ENCODE data around the gene CHKB.
"Not testable (repeated sequence)": the region's sequence is repeated elsewhere in the genome, so short reads cannot be mapped to it uniquely, and the experiment has no call there.

The CHKB gene

DNA sequence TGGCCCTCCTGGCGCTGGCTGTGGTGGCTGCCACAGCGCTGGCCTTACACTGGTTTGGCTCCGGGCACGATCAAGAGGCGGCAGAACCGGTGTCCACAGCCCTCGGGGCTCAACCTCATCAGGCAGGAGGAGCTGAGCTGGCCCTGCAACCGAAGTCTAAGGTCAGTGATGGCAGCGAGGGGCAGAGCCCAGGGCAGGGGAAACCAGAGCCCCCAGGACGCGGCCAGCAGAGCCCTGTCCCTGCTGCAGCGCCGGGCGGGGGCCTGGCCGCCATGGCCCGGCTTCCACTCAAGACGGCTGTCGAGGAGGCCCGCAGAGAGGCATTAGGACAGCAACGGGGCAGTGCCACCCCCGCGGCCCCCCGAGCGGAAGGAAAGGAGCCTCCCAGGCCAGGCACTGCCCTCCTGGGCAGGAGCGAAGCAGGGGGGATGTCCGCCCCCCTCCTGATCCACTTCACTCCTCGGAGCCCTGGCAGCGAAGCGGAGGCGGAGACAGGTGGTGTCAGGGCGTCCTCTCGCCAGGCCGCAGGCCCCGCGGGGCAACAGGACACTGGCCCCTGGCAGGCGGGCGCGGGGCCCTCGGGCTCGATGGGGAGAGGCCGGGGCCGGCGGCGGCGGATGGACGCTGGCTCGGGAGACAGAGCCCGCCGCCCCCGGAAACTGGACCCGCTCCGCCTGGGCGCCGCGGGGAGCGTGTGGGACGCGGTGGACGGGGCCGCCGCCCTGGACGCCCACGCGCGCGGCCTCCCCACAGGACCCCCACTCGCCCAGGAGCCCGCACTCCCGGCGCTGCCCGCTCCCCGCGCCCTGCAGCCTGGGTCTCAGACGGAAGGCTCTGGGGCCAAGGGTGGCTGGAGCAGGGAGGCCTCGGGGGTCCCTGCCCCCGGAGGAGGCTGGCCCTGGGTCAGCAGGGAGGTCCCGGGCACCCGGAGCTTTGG, 36.1 kb downstream of the CHKB start:
- DNase-seq = no peak

DNA sequence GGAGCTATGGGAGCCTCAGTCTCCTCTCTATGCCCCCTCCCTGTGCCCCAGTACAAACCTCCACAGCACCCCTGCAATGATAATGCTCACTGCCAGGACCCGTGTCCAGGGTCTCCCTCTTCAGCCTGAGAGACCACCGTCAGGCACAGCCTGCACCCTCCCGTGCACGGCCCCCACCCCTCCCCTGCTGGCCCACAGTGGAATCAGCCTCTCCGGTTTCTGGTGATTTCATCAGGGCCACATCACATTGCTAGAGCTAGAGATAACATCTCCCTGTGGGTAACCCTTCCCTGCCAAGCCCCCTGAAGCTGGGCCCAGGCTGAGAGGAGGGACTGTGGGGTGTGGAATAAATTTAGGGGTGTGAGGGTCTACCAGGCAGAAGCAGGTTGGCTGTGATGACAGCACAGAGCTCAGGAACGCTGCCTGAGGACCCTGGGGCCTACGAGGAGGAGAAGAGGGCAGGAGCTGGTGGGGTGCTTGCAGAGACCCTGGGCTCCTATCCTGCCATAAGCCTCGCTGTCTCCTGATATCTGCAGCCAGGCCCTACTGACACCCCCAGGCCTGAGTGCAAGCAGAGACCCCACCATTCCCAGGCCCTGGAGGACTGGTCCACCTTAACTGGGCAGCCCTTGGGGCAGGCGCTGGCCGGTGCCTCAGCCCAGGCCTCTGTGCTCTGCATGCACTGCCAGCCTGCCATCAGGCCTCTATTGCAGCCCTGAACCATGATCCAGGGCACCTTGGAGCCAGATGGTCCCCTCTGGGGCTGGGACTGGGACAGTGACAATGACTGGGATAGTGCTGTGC, 36.9 kb downstream of the CHKB start, which contains the start of gene KLHDC7B:
TSS of gene KLHDC7B (plus strand) at position 378 of the 804 bp plus-strand sequence. CDS start at position 723, 345 bp downstream.
- no peak for DNase-seq

- DNase-seq = no peak
These were observed 37.8 kb downstream of the CHKB start for GRCh38 chr22:50544746-50545253.

DNA sequence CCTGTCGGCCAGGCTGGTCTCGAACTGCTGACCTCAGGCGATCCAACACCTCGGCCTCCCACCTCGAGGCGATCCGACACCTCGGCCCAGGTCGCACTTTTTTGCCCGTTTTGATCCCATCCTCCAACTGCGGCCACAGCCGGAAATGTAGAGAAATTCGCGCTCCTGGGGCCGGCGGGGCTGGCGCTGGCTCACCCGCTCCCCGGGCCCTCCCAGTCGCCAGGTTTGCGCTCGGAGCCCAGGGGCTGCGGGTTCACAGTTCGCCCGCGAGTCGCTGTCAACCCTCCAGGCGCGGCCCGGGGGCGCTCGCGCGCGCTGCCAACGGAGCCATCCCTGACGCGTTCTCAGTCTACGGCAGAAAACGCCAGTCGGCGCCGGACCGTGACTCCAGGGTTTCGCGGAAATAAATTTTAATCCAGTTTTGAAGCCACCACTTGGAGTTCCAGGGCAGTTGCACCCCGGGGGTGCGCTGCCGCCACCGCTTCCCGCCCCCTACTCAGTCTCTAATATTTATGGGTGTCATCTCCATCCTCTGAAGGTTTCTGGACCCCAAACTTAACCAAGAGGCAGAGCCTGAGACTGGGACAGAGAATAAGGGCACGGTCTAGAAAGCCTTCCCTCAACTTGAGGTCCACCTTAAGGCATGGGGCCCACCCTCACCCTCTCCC, 38.4 kb downstream of the CHKB start:
- DNase-seq = peak; percentile 5

- no peak for DNase-seq
These were observed 40.2 kb downstream of the CHKB start for GRCh38 chr22:50542416-50542927.

DNA sequence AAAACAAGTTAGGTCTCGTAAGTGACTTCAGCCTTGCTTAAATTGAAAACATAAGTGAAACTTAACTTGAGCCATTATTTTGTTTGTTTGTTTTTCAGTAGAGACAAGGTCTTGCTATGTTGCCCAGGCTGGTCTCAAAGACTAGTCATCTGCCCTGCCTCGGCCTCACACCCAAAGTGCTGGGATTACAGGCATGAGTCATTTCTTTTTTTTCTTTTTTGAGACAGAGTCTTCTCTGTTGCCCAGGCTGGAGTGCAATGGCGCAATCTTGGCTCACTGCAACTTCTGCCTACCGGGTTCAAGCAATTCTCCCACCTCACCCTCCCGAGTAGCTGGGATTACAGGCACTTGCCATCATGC, 41.0 kb downstream of the CHKB start:
- not testable (repeated sequence) for DNase-seq

DNA sequence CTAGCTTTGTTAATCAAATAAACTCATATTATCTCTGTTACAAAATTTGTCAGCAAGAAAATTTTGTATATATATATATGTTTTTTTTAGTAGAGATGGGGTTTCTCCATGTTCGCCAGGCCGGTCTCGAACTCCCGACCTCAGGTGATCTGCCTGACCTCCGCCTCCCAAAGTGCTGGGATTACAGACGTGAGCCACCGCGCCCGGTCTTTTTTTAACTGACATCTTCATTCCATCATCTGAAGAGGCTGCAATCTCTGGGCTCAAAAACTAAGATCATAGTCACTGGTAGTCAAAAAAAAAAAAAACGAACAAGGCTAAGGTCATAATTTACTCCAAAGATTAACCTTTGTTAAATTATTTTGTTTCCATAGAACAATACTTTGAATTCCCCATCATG, 42.3 kb downstream of the CHKB start:
- no peak for DNase-seq

GRCh38 chr22:50537765-50538164, 44.9 kb downstream of the CHKB start:
- no peak for DNase-seq

- DNase-seq = no peak
These were observed 46.4 kb downstream of the CHKB start for GRCh38 chr22:50536226-50536625.

GRCh38 chr22:50535113-50535512, 47.5 kb downstream of the CHKB start:
- no peak for DNase-seq

- DNase-seq = not testable (repeated sequence)
These were observed 48.6 kb downstream of the CHKB start for GRCh38 chr22:50533856-50534711.

GRCh38 chr22:50532824-50533796, 49.5 kb downstream of the CHKB start:
- no peak for DNase-seq

GRCh38 chr22:50531962-50532674, 50.5 kb downstream of the CHKB start:
- DNase-seq = no peak

DNA sequence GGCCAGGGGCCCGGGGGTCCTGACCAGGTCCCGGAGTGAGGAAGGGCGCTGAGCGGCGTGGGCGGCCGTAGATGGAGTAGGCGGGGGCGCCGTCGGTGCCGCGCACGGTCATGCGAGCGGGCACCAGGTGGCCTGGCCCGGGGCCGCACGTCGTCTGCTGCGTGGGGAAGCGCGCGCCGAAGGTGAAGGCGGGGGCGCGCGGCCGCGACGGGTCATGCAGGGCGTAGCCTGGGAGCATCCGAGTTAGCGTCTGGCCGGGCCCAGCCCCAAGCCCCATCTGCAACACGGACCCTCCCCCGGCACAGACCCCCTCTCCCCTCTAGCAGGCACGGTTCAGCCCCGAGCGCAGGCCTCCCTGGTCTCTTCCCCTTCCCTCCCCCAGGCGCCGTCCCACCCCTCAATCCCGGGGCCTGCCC, 51.1 kb downstream of the CHKB start:
- DNase-seq = no peak

- no peak for DNase-seq
These were observed 51.6 kb downstream of the CHKB start for GRCh38 chr22:50530877-50531545.

- DNase-seq = no peak
These were observed 52.1 kb downstream of the CHKB start for GRCh38 chr22:50530580-50530876.

DNA sequence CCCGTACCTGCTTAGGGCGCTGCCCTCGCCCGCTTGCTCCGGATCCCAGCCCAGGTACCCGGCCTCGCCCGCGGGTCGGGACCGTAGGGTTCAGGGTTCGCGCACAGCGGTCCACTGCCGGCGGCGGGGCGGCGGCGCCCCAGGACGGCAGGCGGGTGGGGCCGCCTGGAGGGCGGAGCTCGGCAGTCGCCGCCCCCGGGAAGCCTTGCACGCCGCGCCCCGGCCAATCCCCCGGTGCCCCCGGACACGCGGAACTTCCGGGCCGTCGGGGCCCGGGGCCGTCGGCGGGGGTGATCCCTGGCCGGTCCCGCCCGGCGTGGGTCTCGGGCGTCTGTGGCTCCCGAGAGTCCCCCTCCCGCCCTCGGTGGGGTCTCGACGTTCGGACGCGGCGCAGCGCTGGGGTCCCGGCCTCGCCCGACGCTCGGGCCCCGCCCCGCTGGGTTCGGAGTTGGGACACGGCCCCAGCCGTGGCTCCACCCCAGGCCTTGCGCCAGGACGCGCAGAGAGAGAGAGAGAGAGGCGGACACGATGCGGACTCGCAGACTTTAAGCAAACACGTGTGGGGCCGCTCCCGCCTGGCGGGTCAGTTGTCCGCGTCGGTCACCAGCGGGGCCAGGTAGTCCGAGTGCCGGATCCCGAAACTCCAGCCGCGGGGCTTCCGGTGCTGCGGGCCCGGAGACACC, 52.6 kb downstream of the CHKB start, which contains the start of gene TYMP:
TSS of gene TYMP (minus strand) at position 116 of the 683 bp plus-strand sequence. CDS start 303 bp downstream, outside the sequence.
- no peak for DNase-seq

DNA sequence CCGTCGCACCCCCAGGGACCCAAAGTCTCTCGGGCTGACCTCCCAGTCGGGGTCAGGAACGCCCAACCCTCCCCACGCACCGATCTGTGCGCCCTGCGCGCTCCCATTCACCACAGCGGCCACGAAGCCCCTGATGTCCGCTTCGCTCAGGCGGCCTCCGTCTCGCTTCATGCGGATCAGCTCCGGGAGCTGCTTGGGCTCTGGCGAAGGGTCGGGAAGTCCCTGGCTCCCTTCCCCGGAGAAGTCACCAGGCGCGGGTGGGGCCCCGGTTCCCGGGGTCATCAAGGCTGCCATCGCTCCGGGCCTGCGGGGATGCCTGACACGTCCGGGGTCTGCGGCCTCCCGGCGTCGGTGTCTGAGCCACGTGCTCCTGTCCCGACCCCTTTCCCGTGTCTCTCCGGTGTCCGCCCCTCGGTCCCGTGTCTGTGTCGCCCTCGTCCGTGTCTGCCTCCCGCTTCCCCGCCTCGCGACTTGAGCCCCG, 53.2 kb downstream of the CHKB start:
- DNase-seq = no peak
